Mucosa of descending colon (tissue), 3 donors: Measurements from ENCODE around the gene HIBCH. TPM values are rescaled to one million over a fixed set of nuclear protein-coding genes. Genes with fewer than 3 reads are reported as not detected.
"Not testable (repeated sequence)": the region's sequence is repeated elsewhere in the genome, so short reads cannot be mapped to it uniquely, and the experiment has no call there.

Experiments used
- ATAC-seq: fragments of 200-7000 bp; cut with Tn5 transposase; one replicate; pipeline ENCODE4 v1.9.1; 2020; ENCODE audit warnings: mild to moderate bottlenecking, moderate library complexity
- DNase-seq, 3 donors: peaks; one replicate each; pipeline ENCODE4 v3.0.0-alpha.2; 2020
- H3K36me3 ChIP-seq: fragments of 200-600 bp; one replicate; pipeline ENCODE4 v1.8.0; 2021; ENCODE audit warnings: low read depth, mild to moderate bottlenecking
- H3K4me1 ChIP-seq: fragments of 200-600 bp; one replicate; pipeline ENCODE4 v1.8.0; 2021; ENCODE audit warnings: low read depth, mild to moderate bottlenecking
- H3K4me3 ChIP-seq: fragments of 200-600 bp; one replicate; pipeline ENCODE4 v1.8.0; 2021; ENCODE audit warnings: mild to moderate bottlenecking
- H3K9me3 ChIP-seq: fragments of 200-600 bp; one replicate; pipeline ENCODE4 v1.8.0; 2021; ENCODE audit warnings: mild to moderate bottlenecking
- CTCF ChIP-seq: fragments of 200-600 bp; IDR thresholded peaks from one replicate; pipeline ENCODE4 v1.8.0; 2022; ENCODE audit warnings: antibody characterized with exemption, mild to moderate bottlenecking
- intact Hi-C, 2 donors: fragments of 100-400 bp; cut with DNase I in 1 of 2; cut with micrococcal nuclease in 1 of 2; formaldehyde crosslinking; loops; one replicate each; pipeline versions ENCODE4 v1.11.0 to v1.11.1; 2022; cut with DNase I, micrococcal nuclease
- total RNA-seq, 3 donors: library from RNA; stranded (reverse); fragmentation: NEBNext Ultra II Directional in 2 of 3; extraction: Animal tissue kit (Norgen Biotek cat#: 25700) in 2 of 3; gene quantifications; one replicate each; pipeline versions ENCODE4 v1.2.1 to v1.2.4, GENCODE V29; 2021 to 2023
- donor health status: DM: no; HTN: no; CAD: no; lungs with moderate emphysema.
- donor health status: DM: no; HTN: no; CAD: no.
- donor health status: DM: no; HTN: yes; CAD: no.

The HIBCH gene
- total RNA-seq, 3 donors from 2014 or later = 46.5 to 79.3 (median 46.7) TPM

GRCh38 chr2:190302052-190302451, 17.6 kb downstream of the HIBCH start:
- no peak for ATAC-seq
- Histone ChIP-seq H3K4me1 (no peaks in the 10 kb centered on the region), H3K9me3 (no peaks in the 10 kb centered on the region), H3K4me3 (no peak overlapping the region), H3K36me3 (no peaks in the 10 kb centered on the region)
- intact Hi-C loops = no loop called here
- TF ChIP-seq CTCF = no peak
- no peak for DNase-seq

- intact Hi-C loops = no loop called here
- Histone ChIP-seq H3K4me1 (no peaks in the 10 kb centered on the region), H3K9me3 (no peaks in the 10 kb centered on the region), H3K4me3 (no peak overlapping the region), H3K36me3 (no peaks in the 10 kb centered on the region)
- no peak for DNase-seq
- no peak for TF ChIP-seq CTCF
- ATAC-seq = no peak
Measured at GRCh38 chr2:190301032-190301431, 18.6 kb downstream of the HIBCH start.

- H3K36me3 ChIP-seq, H3K4me3 ChIP-seq, H3K4me1 ChIP-seq, H3K9me3 ChIP-seq, ATAC-seq, intact Hi-C loops, DNase-seq: not testable (repeated sequence)
Measured at GRCh38 chr2:190297880-190298279, 21.7 kb downstream of the HIBCH start.

GRCh38 chr2:190283783-190284182, 35.8 kb downstream of the HIBCH start:
- H3K4me3 ChIP-seq = no peak overlapping the region
- H3K36me3 ChIP-seq = no peaks in the 10 kb centered on the region
- DNase-seq (no peak), ATAC-seq (no peak)
- intact Hi-C loops = no loop called here
- no peaks in the 10 kb centered on the region for H3K9me3 ChIP-seq
- H3K4me1 ChIP-seq = no peaks in the 10 kb centered on the region
- no peak for TF ChIP-seq CTCF

- Histone ChIP-seq H3K36me3 (no peaks in the 10 kb centered on the region), H3K4me3 (no peak overlapping the region), H3K4me1 (no peaks in the 10 kb centered on the region), H3K9me3 (no peaks in the 10 kb centered on the region)
- ATAC-seq (no peak), DNase-seq (no peak)
- TF ChIP-seq CTCF = no peak
- intact Hi-C loops = no loop called here
Measured at GRCh38 chr2:190280565-190281350, 38.9 kb downstream of the HIBCH start.

- not testable (repeated sequence) for DNase-seq, H3K4me1 ChIP-seq, H3K4me3 ChIP-seq, ATAC-seq, H3K9me3 ChIP-seq, H3K36me3 ChIP-seq
- intact Hi-C loops = loop anchor here in 1 of 2 donors (5.0 kb wide), 1 partner anchor 192 kb away; no protein-coding TSS in a partner anchor
Measured at GRCh38 chr2:190279256-190280134, 40.1 kb downstream of the HIBCH start.
